HG02678 (cell line): Measurements from ENCODE around the gene CSTA.

Experiments
- ATAC-seq: cut with Tn5 transposase; IDR thresholded peaks from one replicate; pipeline ENCODE4 v1.9.1; 2021; ENCODE audit warnings: mild to moderate bottlenecking, moderate library complexity; ENCODE audit not compliant: unreplicated experiment

CSTA gene

GRCh38 chr3:122374034-122374433 lies 49.0 kb downstream of the CSTA start:
- no peak for ATAC-seq

DNA sequence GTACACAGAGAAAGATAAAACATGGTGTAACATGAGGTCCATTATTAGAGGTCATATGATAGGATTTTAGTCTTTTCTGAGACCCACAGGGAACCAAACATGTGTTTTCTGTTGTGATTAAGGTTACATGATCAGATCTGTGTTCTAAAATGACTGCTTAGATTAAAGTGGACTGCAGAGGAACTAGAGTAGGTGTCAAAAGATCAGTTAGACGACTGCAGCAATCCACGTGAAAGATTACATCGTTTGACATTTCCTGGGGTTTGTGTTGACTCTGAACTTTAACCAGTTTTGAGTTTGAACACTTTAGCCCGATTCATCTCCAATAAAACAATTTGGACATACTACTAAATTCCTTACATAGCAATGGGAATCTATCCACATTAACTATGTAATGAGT lies 52.9 kb downstream of the CSTA start:
- no peak for ATAC-seq

GRCh38 chr3:122382888-122383666 lies 58.0 kb downstream of the CSTA start, which contains the start of gene MIX23:
TSS of gene MIX23 (minus strand) at chr3:122383231. CDS start at chr3:122383224, 7 bp downstream.
- peak; percentile 38 for ATAC-seq

DNA sequence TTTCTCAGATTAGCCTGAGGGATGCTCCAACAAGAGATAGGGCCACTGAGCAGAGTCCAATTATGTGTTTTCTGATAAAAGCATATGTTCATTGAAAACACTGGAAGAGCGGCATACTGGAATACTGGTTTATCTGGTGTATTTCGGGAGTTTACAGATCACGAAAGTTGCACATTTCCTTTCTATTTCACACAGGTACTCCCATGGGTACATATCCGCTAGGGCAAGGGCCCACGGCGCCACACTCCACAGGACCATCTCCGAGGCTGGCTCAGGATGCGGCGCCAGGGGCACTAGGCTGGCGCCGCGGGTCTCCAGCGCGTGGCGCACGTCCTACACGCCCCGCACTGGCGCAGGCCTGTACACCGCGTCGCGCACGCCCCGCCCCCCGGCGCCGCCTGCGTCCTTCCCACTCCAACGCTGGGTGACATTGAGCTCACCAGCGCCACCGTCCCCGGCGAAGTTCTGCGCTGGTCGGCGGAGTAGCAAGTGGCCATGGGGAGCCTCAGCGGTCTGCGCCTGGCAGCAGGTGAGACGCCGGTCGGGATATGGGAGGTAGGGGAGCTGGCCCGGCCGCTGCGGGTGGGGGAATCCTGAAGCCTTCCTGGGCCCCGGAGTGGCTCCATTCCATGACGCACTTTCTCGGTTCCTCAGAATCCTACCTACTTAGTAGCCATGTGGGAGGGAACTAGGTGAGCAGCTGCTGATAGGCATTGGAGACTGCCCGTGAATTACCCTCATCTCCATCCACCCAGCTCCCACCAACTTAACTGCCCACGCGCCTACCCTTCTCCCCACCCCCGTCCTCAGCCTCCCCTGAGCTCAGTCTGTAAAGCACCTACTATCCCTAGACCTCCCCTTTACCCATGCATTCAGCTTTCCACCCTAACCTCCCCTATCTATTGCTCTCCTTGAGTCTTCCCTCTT lies 59.0 kb downstream of the CSTA start, which contains the start of gene FAM162A:
Gene FAM162A, plus strand, starts transcription at position 412 of the 927 bp plus-strand sequence. Its CDS starts 84 bp downstream, at position 496.
- ATAC-seq: peak; percentile 91

DNA sequence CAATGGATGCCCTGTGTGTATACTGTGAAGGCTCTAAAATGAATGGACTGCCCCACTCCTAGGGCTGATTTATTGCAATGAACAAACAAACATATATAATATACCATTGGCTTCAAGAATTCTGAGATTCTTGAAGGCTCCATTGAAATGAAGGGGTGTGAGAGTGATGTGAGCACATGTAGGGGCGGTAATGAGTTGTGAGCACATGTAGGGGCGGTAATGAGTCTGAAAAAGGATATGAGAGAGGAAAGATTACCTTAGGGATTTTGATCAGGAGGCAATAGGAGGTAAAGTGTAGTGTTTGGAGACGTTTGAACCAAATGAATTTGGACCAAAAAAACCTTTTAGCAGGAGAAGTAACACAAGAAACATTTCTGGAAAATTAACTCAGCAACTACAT lies 62.7 kb downstream of the CSTA start:
- ATAC-seq: no peak

DNA sequence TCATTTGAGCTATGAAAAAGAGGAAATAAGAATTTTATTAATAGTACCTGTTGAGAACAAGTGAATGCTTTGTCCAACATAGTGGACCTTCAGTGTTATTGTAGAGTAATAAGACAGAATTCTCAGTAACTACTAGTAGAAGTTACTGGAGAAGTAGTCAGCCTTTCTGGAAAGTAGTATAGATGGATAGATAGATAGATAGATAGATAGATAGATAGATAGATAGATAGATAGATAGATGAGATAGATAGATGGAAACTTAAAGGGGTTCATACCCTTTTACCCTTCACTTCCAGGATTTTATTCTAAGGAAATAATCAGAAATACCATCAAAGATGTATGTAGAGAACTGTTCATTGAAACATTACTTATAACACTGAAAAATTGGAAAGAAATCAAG lies 64.1 kb downstream of the CSTA start:
- ATAC-seq: no peak

DNA sequence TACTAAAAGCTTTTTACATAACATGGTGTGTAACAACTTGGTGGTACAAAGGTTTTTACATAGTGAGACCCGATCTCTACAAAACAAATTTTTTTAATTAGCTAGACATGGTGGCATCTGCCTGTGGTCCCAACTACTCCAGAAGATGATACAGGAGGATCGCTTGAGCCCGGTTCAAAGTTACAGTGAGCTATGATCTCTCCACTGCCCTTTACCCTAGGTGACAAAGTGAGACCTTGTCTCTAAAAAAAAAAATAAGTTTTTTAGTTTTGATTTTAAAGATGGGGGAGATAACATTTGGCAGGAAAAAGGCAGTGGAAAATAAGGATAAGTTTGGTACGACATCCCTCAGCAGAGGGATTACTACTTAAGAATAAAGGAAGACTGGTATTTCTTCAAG lies 64.8 kb downstream of the CSTA start:
- no peak for ATAC-seq

DNA sequence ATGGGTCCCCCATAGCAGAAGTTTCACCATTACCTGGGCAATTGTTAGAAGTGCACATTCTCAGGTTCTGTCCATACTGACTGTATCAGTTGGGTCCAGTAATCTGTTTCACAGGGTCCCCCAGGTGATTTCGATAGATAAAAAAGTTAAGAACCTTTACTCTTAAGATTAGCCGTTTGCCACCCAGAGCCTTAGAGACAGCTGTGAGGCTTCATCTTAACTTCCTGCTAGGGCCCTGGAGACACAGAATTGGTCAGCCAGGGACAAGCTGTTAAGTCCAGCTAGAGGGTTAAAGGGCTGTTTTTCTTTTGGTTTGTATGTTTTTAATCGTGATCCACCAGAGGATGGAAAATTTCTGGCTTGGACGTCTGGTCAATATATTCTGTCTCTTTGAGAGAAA lies 65.6 kb downstream of the CSTA start:
- no peak for ATAC-seq
